Endothelial cell of umbilical vein (primary cell): ENCODE results near the gene ITGA11. TPM values are rescaled to one million over a fixed set of nuclear protein-coding genes. Genes with fewer than 3 reads are reported as not detected.

ENCODE experiments used
- BruUV-seq: library from RNA; stranded (reverse); fragments of 400-500 nt; replicated peaks from 2 replicates; lab custom pipeline; 2021; lab: Mats Ljungman, UMichigan
- CTCF ChIA-PET: fragments of 300-600, 350-600 bp; sonication (Branson Sonifier 250); formaldehyde crosslinking; loops from one replicate; lab custom pipeline; 2021; ENCODE audit warnings: antibody characterized with exemption, inconsistent platforms; lab: Charles Lee
- POLR2A ChIA-PET: fragments of 300-600, 350-600 bp; sonication (Branson Sonifier 250); formaldehyde crosslinking; loops from one replicate; lab custom pipeline; 2021; ENCODE audit warnings: antibody characterized with exemption, inconsistent platforms; lab: Charles Lee
- DNase-seq: peaks from one replicate; pipeline ENCODE4 v3.0.0-alpha.2; 2011; ENCODE audit warnings: low read depth, low spot score
- FAIRE-seq: peaks from 2 replicates; lab custom pipeline; 2011; peaks lifted over from hg19 to GRCh38; lab: Jason Lieb, UNC
- H2AFZ ChIP-seq: 2 replicates; pipeline ENCODE4 v1.6.0; 2012; ENCODE audit warnings: low read depth, low read length, control low read depth, inconsistent platforms
- H3K27ac ChIP-seq: 2 replicates; pipeline ENCODE4 v1.5.1; 2011; ENCODE audit warnings: low read depth, mild to moderate bottlenecking, control low read depth, low read length, moderate library complexity; ENCODE audit not compliant: insufficient read depth
- H3K27me3 ChIP-seq, 2 experiments: 2 replicates each; pipeline versions ENCODE4 v1.6.0 to v1.6.1; 2011; ENCODE audit warnings: low read length in 2 of 2, mixed read lengths in 1 of 2; ENCODE audit not compliant: control insufficient read depth in 2 of 2, insufficient read depth in 2 of 2
- H3K36me3 ChIP-seq, 2 experiments: 2 replicates in 1 of 2; 3 replicates in 1 of 2; pipeline ENCODE4 v1.5.1; 2011; ENCODE audit warnings: low read length in 2 of 2, mild to moderate bottlenecking in 1 of 2, moderate library complexity in 1 of 2; ENCODE audit not compliant: control insufficient read depth in 2 of 2, insufficient read depth in 2 of 2; ENCODE audit errors: extremely low read depth in 1 of 2
- H3K4me1 ChIP-seq: 3 replicates; pipeline ENCODE4 v1.5.1; 2011; ENCODE audit warnings: mild to moderate bottlenecking, low read length; ENCODE audit not compliant: control insufficient read depth, insufficient read depth; ENCODE audit errors: extremely low read depth
- H3K4me2 ChIP-seq: 2 replicates; pipeline ENCODE4 v1.6.1; 2011; ENCODE audit warnings: low read length, control low read depth, mixed read lengths; ENCODE audit not compliant: insufficient read depth
- H3K4me3 ChIP-seq, 3 experiments: fragments of 200-600 bp in 1 of 3; sonication (generic), shearing (Covaris generic) in 1 of 3; replicated peaks in 1 of 3; 2 replicates each; pipeline ENCODE4 v1.5.1; 2011 to 2016; ENCODE audit warnings: control low read depth in 3 of 3, low read length in 3 of 3, mild to moderate bottlenecking in 2 of 3, inconsistent platforms in 1 of 3, low read depth in 1 of 3, moderate library complexity in 1 of 3; ENCODE audit not compliant: insufficient read depth in 1 of 3
- H3K79me2 ChIP-seq: 2 replicates; pipeline ENCODE4 v1.6.0; 2012; ENCODE audit warnings: low read length, inconsistent platforms; ENCODE audit not compliant: control insufficient read depth, insufficient read depth
- H3K9ac ChIP-seq: replicated peaks from 2 replicates; pipeline ENCODE3; 2011; ENCODE audit warnings: low read length, control low read depth; ENCODE audit not compliant: insufficient read depth; ENCODE audit errors: extremely low read depth
- H3K9me1 ChIP-seq: replicated peaks from 3 replicates; pipeline ENCODE4 v1.6.0; 2011; ENCODE audit warnings: mild to moderate bottlenecking, low read length; ENCODE audit not compliant: control insufficient read depth, insufficient read depth; ENCODE audit errors: extremely low read depth
- H3K9me3 ChIP-seq: replicated peaks from 2 replicates; pipeline ENCODE4 v1.5.1; 2012; ENCODE audit warnings: low read length, inconsistent platforms; ENCODE audit not compliant: control insufficient read depth, insufficient read depth
- H4K20me1 ChIP-seq: replicated peaks from 2 replicates; pipeline ENCODE3; 2011; ENCODE audit warnings: mild to moderate bottlenecking, low read length; ENCODE audit not compliant: control insufficient read depth, insufficient read depth; ENCODE audit errors: extremely low read depth
- CTCF ChIP-seq, 2 donors: IDR thresholded peaks; 1 replicate in 1 of 2; 2 replicates in 1 of 2; pipeline ENCODE4 v1.5.1; 2011; ENCODE audit warnings: low read length in 2 of 2, mild to moderate bottlenecking in 2 of 2, moderate library complexity in 2 of 2, control low read depth in 1 of 2, inconsistent platforms in 1 of 2, low read depth in 1 of 2; ENCODE audit not compliant: insufficient read depth in 1 of 2; ENCODE audit errors: extremely low read depth in 1 of 2
- EZH2 ChIP-seq: IDR thresholded peaks from 2 replicates; pipeline ENCODE4 v1.6.1; 2012; ENCODE audit warnings: borderline replicate concordance, low read depth, mild to moderate bottlenecking, moderate library complexity, low read length, inconsistent platforms; ENCODE audit not compliant: severe bottlenecking
- FOS ChIP-seq: IDR thresholded peaks from 2 replicates; pipeline ENCODE4 v1.6.1; 2011; ENCODE audit warnings: mild to moderate bottlenecking, low read length, moderate library complexity, borderline replicate concordance; ENCODE audit not compliant: insufficient read depth
- GATA2 ChIP-seq: IDR thresholded peaks from 2 replicates; pipeline ENCODE4 v1.7.0; 2011; ENCODE audit warnings: low read depth, mild to moderate bottlenecking, moderate library complexity, mixed read lengths, low read length; ENCODE audit not compliant: insufficient read length, insufficient read depth
- JUN ChIP-seq: IDR thresholded peaks from 2 replicates; pipeline ENCODE4 v1.6.1; 2011; ENCODE audit warnings: borderline replicate concordance, low read depth; ENCODE audit not compliant: insufficient read length, insufficient read depth
- MAX ChIP-seq: IDR thresholded peaks from 2 replicates; pipeline ENCODE4 v1.6.1; 2011; ENCODE audit not compliant: insufficient read depth, insufficient read length
- MYC ChIP-seq: IDR thresholded peaks from one replicate; pipeline ENCODE4 v1.6.1; 2011; ENCODE audit warnings: mild to moderate bottlenecking, low read depth, low read length
- POLR2A ChIP-seq: IDR thresholded peaks from 2 replicates; pipeline ENCODE4 v1.6.1; 2012; ENCODE audit warnings: low read depth, mild to moderate bottlenecking, control low read depth, low read length
- POLR2AphosphoS5 ChIP-seq: IDR thresholded peaks from 2 replicates; pipeline ENCODE4 v1.6.1; 2012; ENCODE audit warnings: low read depth, mild to moderate bottlenecking, control low read depth, low read length, moderate library complexity; ENCODE audit not compliant: insufficient read depth
- dilution Hi-C: fragments of 300-500 bp; cut with MboI; formaldehyde crosslinking; loops from one replicate; pipeline ENCODE4 v1.15.0; 2019; ENCODE audit warnings: low sequenced_read_pairs; ENCODE audit not compliant: extremely low pct_ligation_motif_present
- intact Hi-C: fragments of 100-400 bp; cut with micrococcal nuclease; formaldehyde crosslinking; loops from one replicate; pipeline ENCODE4 v1.10.0; 2022
- polyA plus RNA-seq, 4 experiments: library from polyadenylated mRNA; depleted of rRNA in 3 of 4; stranded (reverse) in 3 of 4; unstranded in 1 of 4; fragments of >200 nt; gene quantifications; 2 replicates each; pipeline versions ENCODE4 v1.2.1 to v1.2.3, GENCODE V29; 2011 to 2012; ENCODE audit warnings: missing spikeins in 1 of 4
- total RNA-seq: library from RNA; stranded (reverse); gene quantifications from 2 replicates; pipeline ENCODE4 v1.2.3, GENCODE V29; 2021

ITGA11 gene
- total and polyA plus RNA-seq, 2 donors (not counting 3 experiments of a cell fraction or from before 2014, with no cell fraction given), result 0.18 to 1.0 TPM

- Histone ChIP-seq H3K9me1 (no peaks in the 10 kb centered on the region), H2AFZ (no peak overlapping the region), H3K36me3 (no peaks in the 10 kb centered on the region), H4K20me1 (no peaks in the 10 kb centered on the region), H3K27ac (no peak overlapping the region), H3K4me2 (no peak overlapping the region), H3K4me1 (peaks cover 20% of the 10 kb centered on the region), H3K79me2 (no peaks in the 10 kb centered on the region), H3K4me3 (no peak overlapping the region), H3K27me3 (no peaks in the 10 kb centered on the region), H3K9me3 (no peaks in the 10 kb centered on the region), H3K9ac (no peak overlapping the region)
- dilution Hi-C loops (no loop called here), intact Hi-C loops (no loop called here)
- CTCF ChIA-PET, result interaction anchor here (4.3 kb wide), 1 partner anchor 39 kb away, joined by 17 read pairs; no protein-coding TSS in a partner anchor
- no TSS peak for BruUV-seq
- TF ChIP-seq POLR2A, result no peak
- TF ChIP-seq POLR2AphosphoS5, result no peak
- no peak for TF ChIP-seq JUN
- no peak for TF ChIP-seq EZH2
- no peak for TF ChIP-seq FOS
- TF ChIP-seq GATA2, result no peak
- no peak for TF ChIP-seq MYC
- TF ChIP-seq CTCF (IDR thresholded peaks at IDR 0.05; ENCODE audit: extremely low read depth in 1 of 2, insufficient read depth in 1 of 2, low read depth in 1 of 2, low read length in 2 of 2), result no peak
- TF ChIP-seq MAX, result no peak
- POLR2A ChIA-PET, result no interaction called here
- DNase-seq (no peak), FAIRE-seq (no peak)
Measured at GRCh38 chr15:68345481-68345880, 86.5 kb downstream of the ITGA11 start.
